HG02852 (cell line): ENCODE measurements around the gene CXCL9.
"Not testable (repeated sequence)": the region's sequence is repeated elsewhere in the genome, so short reads cannot be mapped to it uniquely, and the experiment has no call there.

Experiments
- ATAC-seq: cut with Tn5 transposase; IDR thresholded peaks from one replicate; pipeline ENCODE4 v1.9.1; 2021; ENCODE audit warnings: mild to moderate bottlenecking, moderate library complexity; ENCODE audit not compliant: unreplicated experiment

CXCL9 gene

GRCh38 chr4:76007089-76007862, at the start of gene CXCL9:
Gene CXCL9 (minus strand): TSS chr4:76007509. CDS start chr4:76007449, 60 bp downstream.
- no peak for ATAC-seq

- ATAC-seq, result no peak
These were observed 48.1 kb upstream of the CXCL9 start for GRCh38 chr4:76055421-76055820.

GRCh38 chr4:76055016-76055415, 47.7 kb upstream of the CXCL9 start:
- peak; percentile 96 for ATAC-seq

GRCh38 chr4:76053730-76054129, 46.4 kb upstream of the CXCL9 start:
- ATAC-seq, result no peak

- not testable (repeated sequence) for ATAC-seq
These were observed 43.3 kb upstream of the CXCL9 start for GRCh38 chr4:76050560-76051050.

GRCh38 chr4:76049860-76050416, 42.6 kb upstream of the CXCL9 start:
- ATAC-seq, result not testable (repeated sequence)

GRCh38 chr4:76044686-76045085, 37.4 kb upstream of the CXCL9 start:
- not testable (repeated sequence) for ATAC-seq

GRCh38 chr4:76043306-76043705, 36.0 kb upstream of the CXCL9 start:
- ATAC-seq, result not testable (repeated sequence)

GRCh38 chr4:76042241-76042998, 35.1 kb upstream of the CXCL9 start:
- ATAC-seq, result not testable (repeated sequence)

- ATAC-seq, result no peak
These were observed 29.5 kb upstream of the CXCL9 start for GRCh38 chr4:76036855-76037254.

GRCh38 chr4:76035799-76036380, 28.6 kb upstream of the CXCL9 start, which contains the start of gene CXCL11:
Gene CXCL11 (minus strand): TSS chr4:76036070. CDS start chr4:76035987, 83 bp downstream.
- no peak for ATAC-seq

GRCh38 chr4:76035141-76035540, 27.8 kb upstream of the CXCL9 start:
- ATAC-seq, result no peak

- no peak for ATAC-seq
These were observed 22.0 kb upstream of the CXCL9 start for GRCh38 chr4:76029300-76029699.

GRCh38 chr4:76028350-76028765, 21.0 kb upstream of the CXCL9 start:
- no peak for ATAC-seq

GRCh38 chr4:76024065-76024464, 16.8 kb upstream of the CXCL9 start:
- no peak for ATAC-seq

- ATAC-seq, result no peak
These were observed 16.1 kb upstream of the CXCL9 start, which contains the start of gene CXCL10 for GRCh38 chr4:76023389-76023788. Gene CXCL10 (minus strand): TSS chr4:76023497. CDS start chr4:76023431, 66 bp downstream.

GRCh38 chr4:76022677-76023076, 15.4 kb upstream of the CXCL9 start:
- no peak for ATAC-seq

GRCh38 chr4:76022031-76022430, 14.7 kb upstream of the CXCL9 start:
- no peak for ATAC-seq

GRCh38 chr4:76017056-76017686, 9.9 kb upstream of the CXCL9 start:
- no peak for ATAC-seq

GRCh38 chr4:76016393-76016792, 9.1 kb upstream of the CXCL9 start:
- peak; percentile 68 for ATAC-seq
